Fibroblast of lung (primary cell): ENCODE results near the gene TSNAXIP1.

ENCODE experiments used
- CTCF ChIP-seq, 2 donors: IDR thresholded peaks in 1 of 2; conservative IDR thresholded peaks in 1 of 2; 1 replicate in 1 of 2; 2 replicates in 1 of 2; pipeline ENCODE4 v1.5.1; 2011 to 2012; ENCODE audit warnings: low read length in 2 of 2, control low read depth in 1 of 2, inconsistent platforms in 1 of 2, low read depth in 1 of 2, mild to moderate bottlenecking in 1 of 2
- EZH2 ChIP-seq: IDR thresholded peaks from 2 replicates; pipeline ENCODE4 v1.5.1; 2012; ENCODE audit warnings: low read length, control low read depth, mild to moderate bottlenecking; ENCODE audit errors: missing control alignments

- TF ChIP-seq EZH2 (no peak), CTCF (conservative IDR thresholded peaks at IDR 0.05 in 1 of 2, IDR thresholded peaks at IDR 0.05 in 1 of 2; ENCODE audit: low read depth in 1 of 2, low read length in 2 of 2) (no peak)
Observed at GRCh38 chr16:67855789-67856188, 49.1 kb downstream of the TSNAXIP1 start.
